NCI-H2081 (cell line): ENCODE results near the gene FGB.
"Not testable (repeated sequence)": the region's sequence is repeated elsewhere in the genome, so short reads cannot be mapped to it uniquely, and the experiment has no call there.

Source experiments
- DNase-seq, 2 experiments: peaks; one replicate each; lab custom pipeline; 2025; lab: John Stamatoyannopoulos, UW

Gene FGB

DNA sequence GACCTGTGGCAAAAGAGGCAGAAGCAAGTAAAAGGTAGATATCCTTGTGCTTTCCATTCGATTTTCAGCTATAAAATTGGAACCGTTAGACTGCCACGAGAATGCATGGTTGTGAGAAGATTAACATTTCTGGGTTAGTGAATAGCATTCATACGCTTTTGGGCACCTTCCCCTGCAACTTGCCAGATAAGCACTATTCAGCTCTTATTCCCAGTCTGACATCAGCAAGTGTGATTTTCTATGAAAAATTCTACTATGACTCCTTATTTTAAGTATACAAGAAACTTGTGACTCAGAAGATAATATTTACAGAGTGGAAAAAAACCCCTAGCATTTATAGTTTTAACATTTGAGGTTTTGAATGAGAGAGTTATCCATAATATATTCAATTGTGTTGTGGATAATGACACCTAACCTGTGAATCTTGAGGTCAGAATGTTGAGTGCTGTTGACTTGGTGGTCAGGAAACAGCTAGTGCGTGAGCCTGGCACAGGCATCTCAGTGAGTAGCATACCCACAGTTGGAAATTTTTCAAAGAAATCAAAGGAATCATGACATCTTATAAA lies 3.9 kb downstream of the FGB start:
- DNase-seq, result no peak

- DNase-seq, result no peak
These were observed 6.2 kb downstream of the FGB start for GRCh38 chr4:154569028-154569427.

GRCh38 chr4:154569584-154569983 lies 6.8 kb downstream of the FGB start:
- DNase-seq, result no peak

DNA sequence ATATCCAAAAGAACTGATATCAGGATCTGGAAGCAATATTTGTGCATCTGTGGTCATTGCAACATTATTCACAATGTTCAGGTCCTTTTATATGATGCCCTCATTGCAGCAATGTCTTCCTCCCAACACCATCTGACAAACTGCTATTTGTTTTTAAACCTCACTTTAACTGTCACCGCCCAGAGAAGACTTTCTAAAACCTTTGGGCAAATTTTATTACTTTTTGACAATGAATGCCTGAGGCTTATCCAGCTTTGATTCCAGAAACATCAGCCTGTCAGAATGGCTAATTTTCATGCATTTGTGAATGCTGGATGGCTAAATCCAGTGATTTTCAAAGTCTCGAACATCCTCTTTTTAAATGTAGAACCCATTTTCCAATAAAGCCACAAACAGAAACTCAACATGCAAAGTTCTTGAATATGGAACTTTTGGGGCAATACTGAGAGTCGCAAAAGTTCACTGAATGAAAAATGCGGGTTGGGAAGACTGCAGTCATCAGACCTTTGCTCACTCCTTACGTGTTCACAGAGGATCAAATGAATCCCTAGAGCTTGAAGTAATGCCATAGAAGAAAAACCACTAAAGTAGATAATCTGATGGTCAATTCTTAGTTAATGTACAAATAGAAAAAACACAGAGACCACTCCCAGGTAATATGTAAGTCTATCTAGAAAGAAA lies 10.5 kb downstream of the FGB start:
- no peak for DNase-seq

DNA sequence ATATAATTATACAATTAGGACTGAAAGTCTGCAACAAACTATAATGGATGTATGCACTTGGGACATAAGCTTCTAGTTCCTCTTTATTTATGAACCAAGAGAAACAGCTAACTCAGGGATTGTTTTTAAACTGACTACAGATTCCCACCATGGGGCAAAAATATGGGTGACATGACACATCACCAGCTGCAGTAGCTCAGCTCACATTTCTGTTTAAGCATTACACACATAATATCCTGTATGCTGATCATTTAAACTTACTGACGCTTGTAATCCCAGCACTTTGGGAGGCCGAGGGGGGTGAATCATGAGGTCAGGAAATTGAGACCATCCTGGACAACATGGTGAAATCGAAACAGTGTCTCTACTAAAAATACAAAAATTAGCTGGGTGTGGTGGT lies 11.5 kb downstream of the FGB start:
- DNase-seq, result no peak

DNA sequence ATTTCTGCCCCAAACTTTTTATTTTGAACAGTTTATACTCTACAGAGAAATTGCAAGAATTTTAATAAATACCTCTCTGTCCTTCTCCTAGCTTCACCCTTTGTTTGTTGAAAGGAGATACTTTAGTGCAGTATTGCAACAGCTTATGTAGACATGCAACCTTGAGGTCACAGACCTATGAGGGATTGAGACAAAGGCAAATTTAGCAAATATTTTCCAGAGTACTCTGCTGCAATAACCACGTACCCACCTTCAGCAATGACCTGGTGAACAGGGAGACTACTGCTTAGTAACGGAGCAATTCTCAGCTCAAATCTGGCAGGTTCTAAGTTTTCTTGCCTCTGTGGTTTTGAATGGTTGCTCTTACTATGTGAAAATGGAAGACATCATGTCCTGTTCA lies 14.5 kb downstream of the FGB start:
- DNase-seq, result no peak

DNA sequence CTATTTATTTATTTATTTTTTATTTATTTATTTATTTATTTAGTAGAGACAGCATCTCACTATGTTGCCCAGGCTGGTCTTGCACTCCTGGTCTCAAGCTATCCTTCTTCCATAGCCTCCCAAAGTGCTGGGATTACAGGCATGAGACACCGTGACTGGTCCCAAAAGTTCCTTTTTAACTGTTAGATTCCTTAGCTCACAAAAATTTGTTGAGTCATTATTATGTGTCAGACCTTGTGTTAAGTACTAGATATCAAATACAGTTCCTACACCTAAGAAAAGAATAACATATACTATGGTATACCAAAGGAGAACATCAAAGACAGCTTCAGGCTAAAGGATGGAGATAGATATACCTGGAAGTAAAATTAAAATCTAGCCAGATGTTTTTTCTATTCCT lies 16.1 kb downstream of the FGB start:
- DNase-seq, result no peak

GRCh38 chr4:154579927-154580326 lies 17.1 kb downstream of the FGB start:
- no peak for DNase-seq

DNA sequence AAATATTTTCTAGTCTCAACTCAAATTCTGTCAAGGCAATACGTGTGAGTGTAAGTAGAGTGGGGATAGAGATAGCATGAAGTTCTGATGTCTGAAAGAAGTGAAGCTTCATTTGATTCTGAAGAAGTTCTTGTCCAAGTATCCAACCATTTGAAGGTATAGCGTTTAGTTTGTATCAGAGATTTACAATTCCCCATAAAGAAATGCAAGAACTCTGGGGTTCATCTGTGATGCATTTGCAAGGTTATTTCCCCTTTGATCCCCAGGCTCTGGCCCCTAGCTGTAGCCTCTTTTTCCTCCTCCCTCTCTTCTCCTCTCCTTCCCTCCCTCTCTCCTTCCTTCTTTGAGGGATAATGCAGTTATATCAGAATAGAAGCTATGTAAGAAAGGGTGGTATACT lies 19.9 kb downstream of the FGB start:
- DNase-seq, result no peak

- no peak for DNase-seq
These were observed 20.4 kb downstream of the FGB start for GRCh38 chr4:154583230-154583629.

- DNase-seq, result no peak
These were observed 20.9 kb downstream of the FGB start for GRCh38 chr4:154583677-154584076.

- DNase-seq, result no peak
These were observed 21.4 kb downstream of the FGB start for GRCh38 chr4:154584259-154584658.

- DNase-seq, result no peak
These were observed 22.7 kb downstream of the FGB start for GRCh38 chr4:154585369-154586018.

GRCh38 chr4:154586296-154587033 lies 23.7 kb downstream of the FGB start:
- DNase-seq, result no peak

DNA sequence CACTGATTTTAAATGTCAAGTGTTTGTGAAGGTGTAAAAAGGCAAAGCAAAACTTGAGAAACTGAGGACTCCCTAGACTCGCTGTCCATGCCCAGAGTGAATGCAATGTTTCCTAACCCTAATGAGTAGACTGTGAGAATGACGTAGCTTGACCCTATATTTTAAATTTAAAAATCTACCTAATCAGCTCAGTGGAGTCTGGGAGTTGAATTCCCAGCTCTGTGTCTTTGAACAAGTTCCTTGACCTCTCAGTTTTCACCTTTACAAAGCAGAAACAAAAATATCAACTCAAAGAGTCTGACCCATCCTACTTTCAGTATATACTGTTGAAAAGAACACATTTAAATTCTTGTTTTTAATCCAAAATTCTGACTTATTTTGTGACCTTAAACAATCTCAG lies 25.4 kb downstream of the FGB start:
- no peak for DNase-seq

DNA sequence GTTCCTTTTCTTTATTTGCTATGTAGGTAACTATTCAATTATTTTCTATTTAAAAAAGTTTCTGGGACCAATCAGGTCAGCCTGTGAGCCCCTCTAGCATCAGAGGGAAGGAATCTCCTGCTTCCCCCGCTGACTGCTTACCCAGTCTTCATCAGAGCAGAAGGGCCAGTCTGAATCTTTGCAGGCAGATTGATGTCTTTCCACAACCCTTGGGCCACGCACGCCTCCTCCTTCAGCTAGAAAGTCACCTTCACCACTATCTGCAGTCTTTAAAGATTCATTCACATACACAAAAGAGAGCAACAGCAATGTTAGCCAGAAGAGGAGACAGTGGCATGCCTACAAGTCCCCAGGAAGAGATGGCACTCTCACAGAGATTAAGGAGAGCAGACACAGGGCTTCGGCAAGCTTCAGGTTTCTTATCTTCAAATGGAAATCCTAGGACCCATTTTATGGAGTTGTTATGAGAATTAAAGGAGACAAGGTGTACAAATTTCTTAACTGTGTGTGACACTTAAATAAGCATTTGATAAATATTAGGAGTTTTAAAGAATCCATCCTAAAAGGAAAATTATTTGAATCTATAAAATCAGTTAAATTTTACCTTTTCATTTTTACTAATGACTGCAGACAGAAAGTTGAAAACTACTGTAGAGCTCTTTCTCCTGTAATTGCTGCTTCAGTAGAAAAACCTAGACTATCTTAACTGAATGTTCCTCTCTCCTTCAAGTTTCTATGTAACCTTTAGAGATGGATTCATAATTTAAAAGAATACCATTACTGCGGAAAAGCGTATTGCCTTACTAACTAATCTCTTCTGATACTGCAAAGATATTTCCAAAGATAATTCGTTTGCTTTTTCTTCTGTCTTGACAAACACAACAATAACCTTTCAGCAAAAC lies 26.7 kb downstream of the FGB start:
- DNase-seq, result no peak

GRCh38 chr4:154590329-154591006 lies 27.7 kb downstream of the FGB start, which contains the start of gene FGA:
Gene FGA, minus strand, starts transcription at chr4:154590742. Its CDS starts 55 bp downstream, at chr4:154590687.
- no peak for DNase-seq

- DNase-seq, result no peak
These were observed 29.1 kb downstream of the FGB start for GRCh38 chr4:154591890-154592289.

DNA sequence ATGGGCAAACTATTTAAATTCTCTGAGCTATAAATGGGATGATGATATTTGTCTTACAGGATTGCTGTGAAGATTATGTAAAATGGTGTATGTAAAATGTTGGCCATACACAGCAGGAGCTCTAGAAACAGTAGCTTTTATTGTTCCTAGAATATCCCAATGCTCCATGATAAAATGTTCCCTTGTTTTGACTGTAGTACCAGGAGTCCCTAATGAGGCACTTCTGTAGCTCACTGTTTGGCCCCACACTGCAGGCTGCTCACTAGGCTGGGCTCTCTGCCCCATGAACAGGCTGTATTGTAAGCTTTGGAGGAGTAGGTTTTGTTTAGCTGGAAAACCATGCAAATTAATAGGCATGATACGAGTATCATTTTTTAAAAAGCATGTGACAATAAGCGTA lies 31.1 kb downstream of the FGB start:
- DNase-seq, result no peak

- DNase-seq, result not testable (repeated sequence)
These were observed 31.5 kb downstream of the FGB start for GRCh38 chr4:154594343-154594742.

DNA sequence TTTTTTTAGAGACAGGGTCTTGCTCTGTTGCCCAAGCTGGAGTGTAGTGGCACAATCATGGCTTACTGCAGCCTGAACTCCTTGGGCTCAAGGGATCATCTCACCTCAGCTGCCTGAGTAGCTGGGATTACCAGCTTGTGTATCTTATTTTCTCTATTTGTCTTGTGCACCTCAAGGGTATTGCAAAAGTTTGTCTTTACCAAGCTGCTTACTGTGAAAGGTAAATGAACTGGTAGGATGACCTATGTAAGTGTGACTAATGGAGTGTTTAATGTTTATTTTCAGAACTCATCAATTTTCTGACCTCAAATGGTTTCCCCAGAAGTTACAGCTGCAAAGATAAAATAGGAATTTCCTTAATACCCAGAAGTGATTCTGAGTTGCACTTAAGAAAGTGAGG lies 33.0 kb downstream of the FGB start:
- DNase-seq, result no peak
